GM18526 (cell line): Measurements from ENCODE around the gene CAPN14.

ENCODE experiments used
- POLR2A ChIP-seq: IDR thresholded peaks from 3 replicates; pipeline ENCODE4 v1.6.1; 2011; ENCODE audit not compliant: insufficient read length; ENCODE audit errors: extremely low read depth

The CAPN14 gene

GRCh38 chr2:31235504-31235902 is 18.2 kb upstream of the CAPN14 start:
- no peak for TF ChIP-seq POLR2A

- TF ChIP-seq POLR2A, result no peak
Observed at GRCh38 chr2:31234683-31235503, 17.6 kb upstream of the CAPN14 start.

- no peak for TF ChIP-seq POLR2A
Observed at GRCh38 chr2:31233741-31234682, 16.7 kb upstream of the CAPN14 start, which contains the start of gene EHD3. Gene EHD3, plus strand, starts transcription at chr2:31234152. Its CDS starts 470 bp downstream, at chr2:31234622.

GRCh38 chr2:31233231-31233630 is 15.9 kb upstream of the CAPN14 start:
- no peak for TF ChIP-seq POLR2A

GRCh38 chr2:31232586-31232985 is 15.3 kb upstream of the CAPN14 start:
- TF ChIP-seq POLR2A, result no peak

GRCh38 chr2:31231571-31232302 is 14.4 kb upstream of the CAPN14 start:
- no peak for TF ChIP-seq POLR2A

GRCh38 chr2:31230751-31231150 is 13.4 kb upstream of the CAPN14 start:
- TF ChIP-seq POLR2A, result no peak

- TF ChIP-seq POLR2A, result no peak
Observed at GRCh38 chr2:31228717-31229116, 11.4 kb upstream of the CAPN14 start.

GRCh38 chr2:31227711-31228125 is 10.4 kb upstream of the CAPN14 start:
- TF ChIP-seq POLR2A, result no peak

GRCh38 chr2:31227110-31227509 is 9.8 kb upstream of the CAPN14 start:
- TF ChIP-seq POLR2A, result no peak

- TF ChIP-seq POLR2A, result no peak
Observed at GRCh38 chr2:31226266-31226665, 9.0 kb upstream of the CAPN14 start.

- TF ChIP-seq POLR2A, result no peak
Observed at GRCh38 chr2:31223749-31224148, 6.4 kb upstream of the CAPN14 start.

GRCh38 chr2:31223026-31223425 is 5.7 kb upstream of the CAPN14 start:
- TF ChIP-seq POLR2A, result no peak

GRCh38 chr2:31222071-31222470 is 4.8 kb upstream of the CAPN14 start:
- TF ChIP-seq POLR2A, result no peak

GRCh38 chr2:31221544-31221943 is 4.2 kb upstream of the CAPN14 start:
- TF ChIP-seq POLR2A, result no peak
